GM12878 (cell line): ENCODE results near the gene CDK17. TPM values are rescaled to one million over a fixed set of nuclear protein-coding genes. Genes with fewer than 3 reads are reported as not detected.

Source experiments
- BCL11A ChIP-seq: IDR thresholded peaks from 2 replicates; pipeline ENCODE4 v1.6.1; 2011; ENCODE audit warnings: low read depth, low read length
- CHD4 ChIP-seq: fragments of 200-600 bp; sonication (generic); IDR thresholded peaks from 2 replicates; pipeline ENCODE4 v1.6.1; 2016; ENCODE audit warnings: mild to moderate bottlenecking
- HCFC1 ChIP-seq: fragments of 150-350 bp; IDR thresholded peaks from 2 replicates; pipeline ENCODE4 v1.6.1; 2014; ENCODE audit warnings: low read length
- HDAC6 ChIP-seq: fragments of 200-600 bp; sonication (generic); IDR thresholded peaks from one replicate; pipeline ENCODE4 v1.8.0; 2017; ENCODE audit warnings: antibody characterized with exemption; ENCODE audit not compliant: unreplicated experiment
- IKZF2 ChIP-seq, 2 experiments: fragments of 450-650 bp; IDR thresholded peaks; 2 replicates each; pipeline ENCODE4 v1.6.1; 2017; ENCODE audit warnings: mild to moderate bottlenecking in 2 of 2, moderate library complexity in 2 of 2
- JUNB ChIP-seq: IDR thresholded peaks from 2 replicates; pipeline ENCODE4 v1.6.1; 2016; ENCODE audit warnings: antibody characterized with exemption, mild to moderate bottlenecking
- JUND ChIP-seq: IDR thresholded peaks from 2 replicates; pipeline ENCODE4 v1.6.1; 2012; ENCODE audit warnings: low read depth, mild to moderate bottlenecking, low read length, improper control_type of control experiment, moderate library complexity
- KLF5 ChIP-seq: fragments of 450-650 bp; IDR thresholded peaks from 2 replicates; pipeline ENCODE4 v1.6.1; 2014; ENCODE audit warnings: mild to moderate bottlenecking; ENCODE audit not compliant: partially characterized antibody
- NBN ChIP-seq: fragments of 450-650 bp; IDR thresholded peaks from 2 replicates; pipeline ENCODE4 v1.6.1; 2016
- POLR2AphosphoS5 ChIP-seq: IDR thresholded peaks from 2 replicates; pipeline ENCODE4 v1.6.1; 2011; ENCODE audit warnings: mild to moderate bottlenecking, low read length, inconsistent platforms
- RBBP5 ChIP-seq: fragments of 200-600 bp; sonication (generic); conservative IDR thresholded peaks from 2 replicates; pipeline ENCODE4 v1.6.1; 2016
- RCOR1 ChIP-seq: conservative IDR thresholded peaks from 2 replicates; pipeline ENCODE4 v1.6.1; 2012; ENCODE audit warnings: low read depth, low read length, improper control_type of control experiment
- RFX5 ChIP-seq: IDR thresholded peaks from 2 replicates; pipeline ENCODE4 v1.6.1; 2011; ENCODE audit warnings: low read depth, low read length, improper control_type of control experiment
- SPI1 ChIP-seq: IDR thresholded peaks from 2 replicates; pipeline ENCODE4 v1.6.1; 2011; ENCODE audit warnings: low read depth, mild to moderate bottlenecking, low read length, moderate library complexity, borderline replicate concordance; ENCODE audit not compliant: insufficient read depth
- SREBF1 ChIP-seq: IDR thresholded peaks from 2 replicates; pipeline ENCODE4 v1.6.1; 2012; ENCODE audit warnings: mild to moderate bottlenecking, low read length
- SREBF2 ChIP-seq: IDR thresholded peaks from 2 replicates; pipeline ENCODE4 v1.6.1; 2012; ENCODE audit warnings: mild to moderate bottlenecking, low read length
- YBX1 ChIP-seq: fragments of 450-650 bp; IDR thresholded peaks from 2 replicates; pipeline ENCODE4 v1.6.1; 2016; ENCODE audit warnings: antibody characterized with exemption
- ZNF217 ChIP-seq: fragments of 450-650 bp; IDR thresholded peaks from 2 replicates; pipeline ENCODE4 v1.6.1; 2017; ENCODE audit warnings: antibody characterized with exemption, mild to moderate bottlenecking
- ZNF24 ChIP-seq: fragments of 450-650 bp; IDR thresholded peaks from 2 replicates; pipeline ENCODE4 v1.6.1; 2017; ENCODE audit warnings: antibody characterized with exemption, mild to moderate bottlenecking
- ZNF592 ChIP-seq: fragments of 450-650 bp; IDR thresholded peaks from 2 replicates; pipeline ENCODE4 v1.6.1; 2017; ENCODE audit warnings: mild to moderate bottlenecking, moderate library complexity
- polyA plus RNA-seq, 11 experiments: library from polyadenylated mRNA; depleted of rRNA in 4 of 11; unstranded in 6 of 11; stranded (reverse) in 5 of 11; fragments of >200 nt; fragmentation: Nextera tagmentation in 4 of 11; fragmentation: Illumina TruSeq in 1 of 11; extraction: Ambion mirVana in 4 of 11; extraction: Trizol in 1 of 11; gene quantifications; 1 replicate in 1 of 11; 2 replicates in 10 of 11; pipeline versions ENCODE4 v1.2.1 to v1.2.3, GENCODE V29; 2011 to 2016; ENCODE audit warnings: inconsistent platforms in 2 of 11, missing spikeins in 2 of 11, low read depth in 1 of 11
- total RNA-seq, 4 experiments: library from RNA; depleted of rRNA in 3 of 4; stranded (reverse); fragments of >200 nt in 3 of 4; fragmentation: Illumina TruSeq in 1 of 4; extraction: Trizol in 1 of 4; gene quantifications; 2 replicates each; pipeline versions ENCODE4 v1.2.1 to v1.2.3, GENCODE V29; 2013 to 2021
- TF ChIP-seq, protein P1 (sequence below): fragments of 450-650 bp; formaldehyde crosslinking; IDR thresholded peaks from 2 replicates; pipeline ENCODE4 v1.4.0; 2020; ENCODE audit warnings: mild to moderate bottlenecking, moderate library complexity
- TF ChIP-seq, protein P2 (sequence below): fragments of 450-650 bp; formaldehyde crosslinking; IDR thresholded peaks from 2 replicates; pipeline ENCODE4 v1.5.0; 2022; ENCODE audit warnings: mild to moderate bottlenecking, missing genetic modification characterization

CDK17 gene
- total and polyA plus RNA-seq, 10 of the 15 experiments (the other 5 are each of a cell fraction or from before 2014, with no cell fraction given), result 5.6 to 45.6 (median 18.3) TPM

- TF ChIP-seq, protein P1, sequence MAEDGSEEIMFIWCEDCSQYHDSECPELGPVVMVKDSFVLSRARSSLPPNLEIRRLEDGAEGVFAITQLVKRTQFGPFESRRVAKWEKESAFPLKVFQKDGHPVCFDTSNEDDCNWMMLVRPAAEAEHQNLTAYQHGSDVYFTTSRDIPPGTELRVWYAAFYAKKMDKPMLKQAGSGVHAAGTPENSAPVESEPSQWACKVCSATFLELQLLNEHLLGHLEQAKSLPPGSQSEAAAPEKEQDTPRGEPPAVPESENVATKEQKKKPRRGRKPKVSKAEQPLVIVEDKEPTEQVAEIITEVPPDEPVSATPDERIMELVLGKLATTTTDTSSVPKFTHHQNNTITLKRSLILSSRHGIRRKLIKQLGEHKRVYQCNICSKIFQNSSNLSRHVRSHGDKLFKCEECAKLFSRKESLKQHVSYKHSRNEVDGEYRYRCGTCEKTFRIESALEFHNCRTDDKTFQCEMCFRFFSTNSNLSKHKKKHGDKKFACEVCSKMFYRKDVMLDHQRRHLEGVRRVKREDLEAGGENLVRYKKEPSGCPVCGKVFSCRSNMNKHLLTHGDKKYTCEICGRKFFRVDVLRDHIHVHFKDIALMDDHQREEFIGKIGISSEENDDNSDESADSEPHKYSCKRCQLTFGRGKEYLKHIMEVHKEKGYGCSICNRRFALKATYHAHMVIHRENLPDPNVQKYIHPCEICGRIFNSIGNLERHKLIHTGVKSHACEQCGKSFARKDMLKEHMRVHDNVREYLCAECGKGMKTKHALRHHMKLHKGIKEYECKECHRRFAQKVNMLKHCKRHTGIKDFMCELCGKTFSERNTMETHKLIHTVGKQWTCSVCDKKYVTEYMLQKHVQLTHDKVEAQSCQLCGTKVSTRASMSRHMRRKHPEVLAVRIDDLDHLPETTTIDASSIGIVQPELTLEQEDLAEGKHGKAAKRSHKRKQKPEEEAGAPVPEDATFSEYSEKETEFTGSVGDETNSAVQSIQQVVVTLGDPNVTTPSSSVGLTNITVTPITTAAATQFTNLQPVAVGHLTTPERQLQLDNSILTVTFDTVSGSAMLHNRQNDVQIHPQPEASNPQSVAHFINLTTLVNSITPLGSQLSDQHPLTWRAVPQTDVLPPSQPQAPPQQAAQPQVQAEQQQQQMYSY, result no peak
- TF ChIP-seq RFX5 (no peak), IKZF2 (IDR thresholded peaks at IDR 0.05) (peak; percentile 57 to 62; a peak in 2 of 4 replicates), YBX1 (no peak), RCOR1 (no peak), SPI1 (no peak), SREBF1 (no peak), ZNF217 (peak; percentile 53; the same call in 1 of the 2 replicates), ZNF592 (no peak), JUND (no peak), KLF5 (no peak), CHD4 (0 out of 2 replicates have a peak, but pooled peaks have one; percentile 29), POLR2AphosphoS5 (no peak; the same call in 1 of the 2 replicates), BCL11A (no peak), RBBP5 (no peak), ZNF24 (no peak), HCFC1 (no peak), SREBF2 (no peak), HDAC6 (no peak), JUNB (no peak), NBN (peak; percentile 63; the same call in 1 of the 2 replicates)
- TF ChIP-seq, protein P2, sequence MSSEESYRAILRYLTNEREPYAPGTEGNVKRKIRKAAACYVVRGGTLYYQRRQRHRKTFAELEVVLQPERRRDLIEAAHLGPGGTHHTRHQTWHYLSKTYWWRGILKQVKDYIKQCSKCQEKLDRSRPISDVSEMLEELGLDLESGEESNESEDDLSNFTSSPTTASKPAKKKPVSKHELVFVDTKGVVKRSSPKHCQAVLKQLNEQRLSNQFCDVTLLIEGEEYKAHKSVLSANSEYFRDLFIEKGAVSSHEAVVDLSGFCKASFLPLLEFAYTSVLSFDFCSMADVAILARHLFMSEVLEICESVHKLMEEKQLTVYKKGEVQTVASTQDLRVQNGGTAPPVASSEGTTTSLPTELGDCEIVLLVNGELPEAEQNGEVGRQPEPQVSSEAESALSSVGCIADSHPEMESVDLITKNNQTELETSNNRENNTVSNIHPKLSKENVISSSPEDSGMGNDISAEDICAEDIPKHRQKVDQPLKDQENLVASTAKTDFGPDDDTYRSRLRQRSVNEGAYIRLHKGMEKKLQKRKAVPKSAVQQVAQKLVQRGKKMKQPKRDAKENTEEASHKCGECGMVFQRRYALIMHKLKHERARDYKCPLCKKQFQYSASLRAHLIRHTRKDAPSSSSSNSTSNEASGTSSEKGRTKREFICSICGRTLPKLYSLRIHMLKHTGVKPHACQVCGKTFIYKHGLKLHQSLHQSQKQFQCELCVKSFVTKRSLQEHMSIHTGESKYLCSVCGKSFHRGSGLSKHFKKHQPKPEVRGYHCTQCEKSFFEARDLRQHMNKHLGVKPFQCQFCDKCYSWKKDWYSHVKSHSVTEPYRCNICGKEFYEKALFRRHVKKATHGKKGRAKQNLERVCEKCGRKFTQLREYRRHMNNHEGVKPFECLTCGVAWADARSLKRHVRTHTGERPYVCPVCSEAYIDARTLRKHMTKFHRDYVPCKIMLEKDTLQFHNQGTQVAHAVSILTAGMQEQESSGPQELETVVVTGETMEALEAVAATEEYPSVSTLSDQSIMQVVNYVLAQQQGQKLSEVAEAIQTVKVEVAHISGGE, result no peak
These were observed 1.0 kb upstream of the CDK17 start (continued) for GRCh38 chr12:96401076-96401871.
